Fibroblast of lung (primary cell): ENCODE measurements around the gene PC.

ENCODE experiments used
- EZH2 ChIP-seq: IDR thresholded peaks from 2 replicates; pipeline ENCODE4 v1.5.1; 2012; ENCODE audit warnings: low read length, control low read depth, mild to moderate bottlenecking; ENCODE audit errors: missing control alignments
- TF ChIP-seq, protein P1 (sequence below), 2 donors: IDR thresholded peaks in 1 of 2; conservative IDR thresholded peaks in 1 of 2; 1 replicate in 1 of 2; 2 replicates in 1 of 2; pipeline ENCODE4 v1.5.1; 2011 to 2012; ENCODE audit warnings: low read length in 2 of 2, control low read depth in 1 of 2, inconsistent platforms in 1 of 2, low read depth in 1 of 2, mild to moderate bottlenecking in 1 of 2

DNA sequence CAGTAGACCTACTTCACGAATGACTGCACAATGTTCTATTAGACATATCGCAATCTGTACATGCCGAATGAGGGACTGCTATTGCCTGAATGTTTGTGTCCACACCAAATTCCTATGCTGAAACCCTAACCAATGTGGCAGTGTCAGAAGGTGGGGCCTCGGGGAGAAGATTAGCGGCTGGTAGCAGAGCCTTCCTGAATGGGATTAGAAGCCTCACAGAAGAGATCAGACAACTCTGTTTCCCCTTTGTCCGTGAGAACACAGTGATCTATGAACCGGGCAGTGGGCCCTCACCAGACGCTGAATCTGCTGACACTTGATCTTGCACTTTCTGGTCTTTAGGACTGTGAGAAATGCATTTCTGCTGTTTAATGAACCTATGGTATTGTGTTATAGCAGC is 68.2 kb downstream of the PC start:
- TF ChIP-seq, protein P1, sequence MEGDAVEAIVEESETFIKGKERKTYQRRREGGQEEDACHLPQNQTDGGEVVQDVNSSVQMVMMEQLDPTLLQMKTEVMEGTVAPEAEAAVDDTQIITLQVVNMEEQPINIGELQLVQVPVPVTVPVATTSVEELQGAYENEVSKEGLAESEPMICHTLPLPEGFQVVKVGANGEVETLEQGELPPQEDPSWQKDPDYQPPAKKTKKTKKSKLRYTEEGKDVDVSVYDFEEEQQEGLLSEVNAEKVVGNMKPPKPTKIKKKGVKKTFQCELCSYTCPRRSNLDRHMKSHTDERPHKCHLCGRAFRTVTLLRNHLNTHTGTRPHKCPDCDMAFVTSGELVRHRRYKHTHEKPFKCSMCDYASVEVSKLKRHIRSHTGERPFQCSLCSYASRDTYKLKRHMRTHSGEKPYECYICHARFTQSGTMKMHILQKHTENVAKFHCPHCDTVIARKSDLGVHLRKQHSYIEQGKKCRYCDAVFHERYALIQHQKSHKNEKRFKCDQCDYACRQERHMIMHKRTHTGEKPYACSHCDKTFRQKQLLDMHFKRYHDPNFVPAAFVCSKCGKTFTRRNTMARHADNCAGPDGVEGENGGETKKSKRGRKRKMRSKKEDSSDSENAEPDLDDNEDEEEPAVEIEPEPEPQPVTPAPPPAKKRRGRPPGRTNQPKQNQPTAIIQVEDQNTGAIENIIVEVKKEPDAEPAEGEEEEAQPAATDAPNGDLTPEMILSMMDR (conservative IDR thresholded peaks at IDR 0.05 in 1 of 2, IDR thresholded peaks at IDR 0.05 in 1 of 2; ENCODE audit: low read depth in 1 of 2, low read length in 2 of 2) = no peak
- TF ChIP-seq EZH2 = no peak
